Endometrial microvascular endothelial cells (primary cell): Measurements from ENCODE around the gene TMEM169. TPM values are rescaled to one million over a fixed set of nuclear protein-coding genes. Genes with fewer than 3 reads are reported as not detected.

ENCODE experiments used
- in situ Hi-C: cut with HindIII; loops from 2 replicates; pipeline ENCODE4 v1.10.0; 2017; ENCODE audit warnings: low sequenced_read_pairs, low pct_unique_long_range_greater_than_20kb; ENCODE audit errors: inconsistent ontology term
- total RNA-seq: library from RNA; depleted of rRNA; stranded (reverse); fragments of >200 nt; gene quantifications from one replicate; pipeline ENCODE4 v1.2.3, GENCODE V29; 2015; ENCODE audit errors: inconsistent ontology term

Gene TMEM169
- total RNA-seq, 1 donor from 2014 or later, result 0.46 TPM

DNA sequence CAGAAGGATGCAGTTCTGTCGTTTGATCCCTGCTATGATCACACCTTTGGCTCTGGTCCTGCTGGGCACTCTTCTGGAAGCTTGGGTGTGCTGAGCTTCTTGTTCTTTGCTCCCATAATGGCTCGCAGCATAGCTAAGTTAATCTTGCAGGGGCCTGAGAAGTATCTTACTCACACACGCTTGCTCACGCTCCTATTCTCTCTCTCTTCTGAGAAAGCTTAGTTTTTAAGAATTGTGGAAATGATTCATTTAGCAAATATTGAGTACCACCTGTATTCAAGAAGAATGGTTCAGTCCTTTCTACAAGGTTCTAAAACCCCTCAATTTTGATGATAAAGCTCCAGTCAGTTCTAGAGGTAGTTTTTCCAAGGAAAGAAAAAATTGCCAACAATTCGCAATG is 68.0 kb downstream of the TMEM169 start:
- in situ Hi-C loops, result no loop called here

DNA sequence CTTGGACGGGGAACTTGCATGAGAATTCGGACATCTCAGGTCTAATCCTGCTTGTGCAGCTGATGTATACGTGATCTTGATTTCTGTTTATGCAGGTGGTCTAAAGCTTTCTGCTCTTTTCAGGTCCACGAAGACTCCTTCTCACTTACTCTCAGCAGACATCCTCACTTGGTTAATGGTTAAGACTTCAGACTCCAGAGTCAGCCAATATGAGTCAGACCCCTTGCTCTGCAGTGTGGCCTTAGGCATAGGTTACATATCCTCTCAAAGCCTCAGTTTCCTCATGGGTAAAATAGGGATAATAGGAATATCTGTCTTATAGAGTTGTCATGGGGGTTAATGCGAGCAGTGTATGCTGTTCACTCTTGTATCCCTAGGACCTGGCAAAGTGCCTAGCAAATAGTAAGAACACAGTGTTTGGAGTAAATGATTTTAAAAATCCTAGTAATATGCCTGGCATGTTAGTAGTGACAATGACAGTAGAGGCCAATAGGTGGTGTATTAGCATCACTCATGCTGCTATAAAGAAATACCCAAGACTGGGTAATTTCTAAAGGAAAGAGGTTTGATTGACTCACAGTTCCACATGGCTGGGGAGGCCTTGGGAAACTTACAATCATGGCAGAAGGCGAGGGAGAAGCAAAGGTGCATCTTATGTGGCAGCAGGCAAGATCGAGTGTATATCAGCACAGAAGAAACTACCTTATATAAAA is 69.8 kb downstream of the TMEM169 start:
- in situ Hi-C loops, result no loop called here

Other genes with a start within 250 kb of the TMEM169 start
- 5.9 TPM for gene MREG, start 68.4 kb upstream of the TMEM169 start, total RNA-seq
- 3.5 TPM for gene PECR, start 110 bp upstream of the TMEM169 start, total RNA-seq
- 286 TPM for gene XRCC5, start 27.4 kb downstream of the TMEM169 start, total RNA-seq